Activated CD8-positive, alpha-beta memory T cell treated with anti-CD3 and anti-CD28 coated beads for 1 hour (primary cell): ENCODE data around the gene CYS1.
"Not testable (repeated sequence)": the region's sequence is repeated elsewhere in the genome, so short reads cannot be mapped to it uniquely, and the experiment has no call there.

Experiments used
- DNase-seq, 2 donors: peaks; one replicate each; pipeline ENCODE4 v3.0.0-alpha.2; 2020; ENCODE audit warnings: low read depth in 1 of 2; ENCODE audit errors: extremely low read depth in 1 of 2

The CYS1 gene

GRCh38 chr2:10094271-10094814, 14.1 kb upstream of the CYS1 start:
- no peak for DNase-seq

- DNase-seq, result not testable (repeated sequence)
Measured at GRCh38 chr2:10091889-10092244, 11.7 kb upstream of the CYS1 start.

- DNase-seq, result no peak
Measured at GRCh38 chr2:10091182-10091888, 11.1 kb upstream of the CYS1 start.

GRCh38 chr2:10089565-10090190, 9.5 kb upstream of the CYS1 start:
- DNase-seq, result no peak

GRCh38 chr2:10087360-10087759, 7.1 kb upstream of the CYS1 start:
- no peak for DNase-seq

- DNase-seq, result no peak
Measured at GRCh38 chr2:10086950-10087349, 6.7 kb upstream of the CYS1 start.

GRCh38 chr2:10085668-10086059, 5.5 kb upstream of the CYS1 start:
- no peak for DNase-seq

GRCh38 chr2:10085043-10085667, 4.9 kb upstream of the CYS1 start:
- DNase-seq, result no peak

GRCh38 chr2:10084223-10084865, 4.1 kb upstream of the CYS1 start:
- no peak for DNase-seq

GRCh38 chr2:10083692-10084211, 3.5 kb upstream of the CYS1 start:
- DNase-seq, result no peak

- DNase-seq, result no peak
Measured at GRCh38 chr2:10083046-10083445, 2.8 kb upstream of the CYS1 start.

- DNase-seq, result no peak
Measured at GRCh38 chr2:10080536-10081304, 509 bp upstream of the CYS1 start.

GRCh38 chr2:10079266-10079869, 843 bp downstream of the CYS1 start:
- DNase-seq, result no peak

- no peak for DNase-seq
Measured at GRCh38 chr2:10078704-10079265, 1.4 kb downstream of the CYS1 start.

GRCh38 chr2:10078001-10078400, 2.2 kb downstream of the CYS1 start:
- no peak for DNase-seq

GRCh38 chr2:10076988-10077527, 3.2 kb downstream of the CYS1 start:
- no peak for DNase-seq

- no peak for DNase-seq
Measured at GRCh38 chr2:10076511-10076910, 3.7 kb downstream of the CYS1 start.

GRCh38 chr2:10075571-10076209, 4.5 kb downstream of the CYS1 start:
- no peak for DNase-seq

- DNase-seq, result no peak
Measured at GRCh38 chr2:10075101-10075500, 5.1 kb downstream of the CYS1 start.
